ENCODE results near the gene ACVR1. TPM values are rescaled to one million over a fixed set of nuclear protein-coding genes. Genes with fewer than 3 reads are reported as not detected.

ACVR1 gene
- total RNA-seq, 1 donor from 2014 or later: 27.1 TPM

- Mint-ChIP-seq H3K27me3 (ENCODE audit: low read depth) (no peaks in the 10 kb centered on the region), H3K9me3 (no peaks in the 10 kb centered on the region), H3K36me3 (ENCODE audit: low read depth) (peaks cover 3% of the 10 kb centered on the region), H3K4me3 (ENCODE audit: low read depth) (no peak overlapping the region), H3K4me1 (ENCODE audit: low read depth) (peaks cover 57% of the 10 kb centered on the region), H3K27ac (peak overlapping the region; percentile 43)
- no peak for DNase-seq (ENCODE audit: low spot score)
- intact Hi-C loops (cut with micrococcal nuclease): no loop called here
These were observed 26.6 kb upstream of the ACVR1 start for GRCh38 chr2:157902692-157903091.

- Mint-ChIP-seq H3K4me1 (ENCODE audit: low read depth) (peaks cover 67% of the 10 kb centered on the region), H3K27ac (peak overlapping the region; percentile 98), H3K36me3 (ENCODE audit: low read depth) (peaks cover 5% of the 10 kb centered on the region), H3K9me3 (no peaks in the 10 kb centered on the region), H3K4me3 (ENCODE audit: low read depth) (no peak overlapping the region), H3K27me3 (ENCODE audit: low read depth) (no peaks in the 10 kb centered on the region)
- intact Hi-C loops (cut with micrococcal nuclease): no loop called here
- DNase-seq (ENCODE audit: low spot score): no peak
These were observed 25.2 kb upstream of the ACVR1 start for GRCh38 chr2:157901325-157901724.

GRCh38 chr2:157900684-157901083 lies 24.6 kb upstream of the ACVR1 start:
- DNase-seq (ENCODE audit: low spot score): no peak
- intact Hi-C loops (cut with micrococcal nuclease): no loop called here
- no peaks in the 10 kb centered on the region for H3K27me3 Mint-ChIP-seq (ENCODE audit: low read depth)
- peak overlapping the region; percentile 98 for H3K27ac Mint-ChIP-seq
- peaks cover 68% of the 10 kb centered on the region for H3K4me1 Mint-ChIP-seq (ENCODE audit: low read depth)
- H3K9me3 Mint-ChIP-seq: no peaks in the 10 kb centered on the region
- peak overlapping the region; percentile 86 for H3K4me3 Mint-ChIP-seq (ENCODE audit: low read depth)
- peaks cover 5% of the 10 kb centered on the region for H3K36me3 Mint-ChIP-seq (ENCODE audit: low read depth)

GRCh38 chr2:157900203-157900602 lies 24.1 kb upstream of the ACVR1 start:
- DNase-seq (ENCODE audit: low spot score): no peak
- peaks cover 5% of the 10 kb centered on the region for H3K36me3 Mint-ChIP-seq (ENCODE audit: low read depth)
- peak overlapping the region; percentile 98 for H3K27ac Mint-ChIP-seq
- peaks cover 72% of the 10 kb centered on the region for H3K4me1 Mint-ChIP-seq (ENCODE audit: low read depth)
- H3K9me3 Mint-ChIP-seq: no peaks in the 10 kb centered on the region
- intact Hi-C loops (cut with micrococcal nuclease): no loop called here
- peak overlapping the region; percentile 86 for H3K4me3 Mint-ChIP-seq (ENCODE audit: low read depth)
- no peaks in the 10 kb centered on the region for H3K27me3 Mint-ChIP-seq (ENCODE audit: low read depth)

GRCh38 chr2:157899125-157899839 lies 23.2 kb upstream of the ACVR1 start:
- Mint-ChIP-seq H3K4me1 (ENCODE audit: low read depth) (peaks cover 74% of the 10 kb centered on the region), H3K9me3 (no peaks in the 10 kb centered on the region), H3K27ac (peak overlapping the region; percentile 98), H3K27me3 (ENCODE audit: low read depth) (no peaks in the 10 kb centered on the region), H3K36me3 (ENCODE audit: low read depth) (peaks cover 2% of the 10 kb centered on the region), H3K4me3 (ENCODE audit: low read depth) (peak overlapping the region; percentile 86)
- intact Hi-C loops (cut with micrococcal nuclease): loop anchor here (1.0 to 10.0 kb wide), 13 partner anchors 23 to 1564 kb away; partner anchors contain the start of genes ACVR1, ACVR1C, CCDC148 and CYTIP
- DNase-seq (ENCODE audit: low spot score): peak; percentile 37

GRCh38 chr2:157898591-157898996 lies 22.5 kb upstream of the ACVR1 start:
- peak overlapping the region; percentile 98 for H3K27ac Mint-ChIP-seq
- DNase-seq (ENCODE audit: low spot score): peak; percentile 44
- H3K36me3 Mint-ChIP-seq (ENCODE audit: low read depth): peaks cover 2% of the 10 kb centered on the region
- intact Hi-C loops (cut with micrococcal nuclease): loop anchor here (1.0 to 10.0 kb wide), 12 partner anchors 40 to 1564 kb away; partner anchors contain the start of genes ACVR1C, CCDC148, CYTIP and NR4A2
- peaks cover 74% of the 10 kb centered on the region for H3K4me1 Mint-ChIP-seq (ENCODE audit: low read depth)
- no peaks in the 10 kb centered on the region for H3K9me3 Mint-ChIP-seq
- H3K27me3 Mint-ChIP-seq (ENCODE audit: low read depth): no peaks in the 10 kb centered on the region
- H3K4me3 Mint-ChIP-seq (ENCODE audit: low read depth): peak overlapping the region; percentile 86

- H3K4me1 Mint-ChIP-seq (ENCODE audit: low read depth): peaks cover 71% of the 10 kb centered on the region
- peak overlapping the region; percentile 86 for H3K4me3 Mint-ChIP-seq (ENCODE audit: low read depth)
- H3K9me3 Mint-ChIP-seq: no peaks in the 10 kb centered on the region
- peak overlapping the region; percentile 98 for H3K27ac Mint-ChIP-seq
- DNase-seq (ENCODE audit: low spot score): peak; percentile 50
- intact Hi-C loops (cut with micrococcal nuclease): loop anchor here (5.0 to 10.0 kb wide), 7 partner anchors 270 to 1563 kb away; partner anchors contain the start of genes ACVR1C, CCDC148, CYTIP and NR4A2
- H3K27me3 Mint-ChIP-seq (ENCODE audit: low read depth): no peaks in the 10 kb centered on the region
- peaks cover 2% of the 10 kb centered on the region for H3K36me3 Mint-ChIP-seq (ENCODE audit: low read depth)
These were observed 21.2 kb upstream of the ACVR1 start for GRCh38 chr2:157897106-157897971.

- Mint-ChIP-seq H3K36me3 (ENCODE audit: low read depth) (peaks cover 2% of the 10 kb centered on the region), H3K27me3 (ENCODE audit: low read depth) (no peaks in the 10 kb centered on the region), H3K4me3 (ENCODE audit: low read depth) (no peak overlapping the region), H3K27ac (no peak overlapping the region), H3K9me3 (no peaks in the 10 kb centered on the region), H3K4me1 (ENCODE audit: low read depth) (peaks cover 75% of the 10 kb centered on the region)
- no peak for DNase-seq (ENCODE audit: low spot score)
- intact Hi-C loops (cut with micrococcal nuclease): loop anchor here (5.0 to 10.0 kb wide), 7 partner anchors 268 to 1561 kb away; partner anchors contain the start of genes ACVR1C, CCDC148, CYTIP and NR4A2
These were observed 19.4 kb upstream of the ACVR1 start for GRCh38 chr2:157895531-157895930.

- Mint-ChIP-seq H3K9me3 (no peaks in the 10 kb centered on the region), H3K4me3 (ENCODE audit: low read depth) (no peak overlapping the region), H3K27ac (peak overlapping the region; percentile 71), H3K27me3 (ENCODE audit: low read depth) (no peaks in the 10 kb centered on the region), H3K4me1 (ENCODE audit: low read depth) (peaks cover 70% of the 10 kb centered on the region), H3K36me3 (ENCODE audit: low read depth) (peaks cover 5% of the 10 kb centered on the region)
- DNase-seq (ENCODE audit: low spot score): no peak
- intact Hi-C loops (cut with micrococcal nuclease): loop anchor here (5.0 to 10.0 kb wide), 7 partner anchors 268 to 1560 kb away; partner anchors contain the start of genes ACVR1C, CCDC148, CYTIP and NR4A2
These were observed 18.7 kb upstream of the ACVR1 start for GRCh38 chr2:157894694-157895435.

- Mint-ChIP-seq H3K4me3 (ENCODE audit: low read depth) (no peak overlapping the region), H3K27me3 (ENCODE audit: low read depth) (no peaks in the 10 kb centered on the region), H3K9me3 (no peaks in the 10 kb centered on the region), H3K27ac (no peak overlapping the region), H3K4me1 (ENCODE audit: low read depth) (peaks cover 62% of the 10 kb centered on the region), H3K36me3 (ENCODE audit: low read depth) (peaks cover 11% of the 10 kb centered on the region)
- intact Hi-C loops (cut with micrococcal nuclease): loop anchor here (10.0 kb wide), 1 partner anchor 1559 kb away; the partner anchor contains the start of gene NR4A2
- no peak for DNase-seq (ENCODE audit: low spot score)
These were observed 17.5 kb upstream of the ACVR1 start for GRCh38 chr2:157893611-157894010.

GRCh38 chr2:157891643-157892041 lies 15.5 kb upstream of the ACVR1 start:
- intact Hi-C loops (cut with micrococcal nuclease): loop anchor here (10.0 kb wide), 1 partner anchor 1557 kb away; the partner anchor contains the start of gene NR4A2
- Mint-ChIP-seq H3K27ac (no peak overlapping the region), H3K27me3 (ENCODE audit: low read depth) (no peaks in the 10 kb centered on the region), H3K4me1 (ENCODE audit: low read depth) (peaks cover 52% of the 10 kb centered on the region), H3K36me3 (ENCODE audit: low read depth) (peaks cover 14% of the 10 kb centered on the region), H3K4me3 (ENCODE audit: low read depth) (no peak overlapping the region), H3K9me3 (peaks cover 5% of the 10 kb centered on the region)
- no peak for DNase-seq (ENCODE audit: low spot score)
